ENCODE results near the gene OCRL.
"Not testable (repeated sequence)": the region's sequence is repeated elsewhere in the genome, so short reads cannot be mapped to it uniquely, and the experiment has no call there.

Gene OCRL

DNA sequence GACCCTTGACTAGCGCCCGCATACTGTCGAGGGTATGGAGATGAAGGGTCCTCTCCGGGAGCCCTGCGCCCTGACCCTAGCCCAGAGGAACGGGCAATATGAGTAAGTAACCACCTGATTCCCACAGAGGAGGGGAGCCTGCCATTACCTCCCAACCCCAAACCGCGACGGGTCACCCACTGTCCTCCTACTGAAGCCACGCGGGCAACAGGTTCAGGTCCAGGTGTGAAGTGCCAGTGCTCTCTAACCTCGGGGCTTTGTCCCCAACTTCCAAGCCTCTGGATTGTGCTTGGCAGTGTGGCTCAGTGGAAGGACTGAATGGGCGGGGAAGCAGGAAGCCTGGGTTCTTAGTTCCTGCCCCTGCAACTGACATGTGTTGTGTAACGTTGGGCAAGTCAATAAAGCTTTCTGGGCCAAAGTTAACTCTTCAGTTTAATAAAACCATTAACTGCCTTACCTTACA lies 694 bp downstream of the OCRL start:
- DNase-seq, result no peak

DNA sequence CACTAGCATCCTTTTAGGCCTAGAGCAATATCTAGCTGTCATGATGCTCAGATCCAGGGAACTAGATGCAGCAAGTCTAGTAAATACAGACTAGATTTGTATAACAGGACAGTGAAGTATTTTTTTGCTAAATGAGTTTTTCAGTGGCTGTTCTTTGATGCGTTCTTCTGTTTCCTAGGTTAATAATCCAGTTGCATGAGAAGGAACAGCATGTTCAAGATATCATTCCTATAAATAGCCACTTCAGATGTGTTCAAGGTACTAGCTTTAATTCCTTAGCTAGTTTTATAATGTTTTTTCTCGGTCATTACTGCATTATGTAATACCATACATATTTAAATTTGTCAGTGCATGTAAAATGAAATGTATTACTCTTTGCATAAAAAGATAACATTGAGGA lies 4.7 kb downstream of the OCRL start:
- DNase-seq, result no peak

DNA sequence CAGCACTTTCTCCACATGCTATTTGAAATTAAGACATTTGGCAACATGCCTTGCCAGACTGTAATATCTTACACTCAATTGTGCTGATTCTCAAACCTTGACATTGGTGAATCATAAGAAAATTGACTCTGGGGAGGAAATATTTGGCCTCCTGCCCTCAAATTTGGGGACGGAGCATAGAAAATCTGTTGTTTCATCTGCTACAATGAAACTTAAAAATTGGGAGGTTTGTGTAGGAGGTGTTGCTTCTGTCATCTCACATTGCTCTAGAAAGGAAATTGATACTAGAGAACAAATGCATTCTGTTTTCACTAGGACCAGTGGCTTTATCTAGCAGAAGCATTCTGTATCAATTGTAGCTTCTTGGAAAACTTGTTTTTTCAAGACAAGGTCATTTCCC lies 5.3 kb downstream of the OCRL start:
- no peak for DNase-seq

DNA sequence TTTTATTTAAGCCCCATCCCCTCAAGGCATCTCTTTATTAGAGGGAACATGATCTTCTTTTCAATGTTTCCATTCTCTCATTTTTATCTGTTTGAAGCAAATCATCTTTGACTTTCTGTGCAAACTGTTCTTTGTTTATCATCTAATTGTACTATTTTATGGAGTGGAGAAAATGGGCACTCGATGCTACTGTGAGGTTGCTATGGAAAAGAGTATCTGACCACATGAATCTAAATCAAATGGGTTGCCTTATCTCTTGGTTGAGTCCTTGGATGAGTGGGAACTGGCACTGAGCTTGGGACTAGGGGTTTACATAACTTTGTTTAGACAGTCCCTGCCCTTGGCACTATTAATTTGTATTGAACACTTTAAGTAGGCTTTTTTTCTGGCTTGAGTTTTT lies 9.1 kb downstream of the OCRL start:
- DNase-seq, result no peak

- DNase-seq, result no peak
These were observed 13.7 kb downstream of the OCRL start for GRCh38 chrX:129553619-129554288.

DNA sequence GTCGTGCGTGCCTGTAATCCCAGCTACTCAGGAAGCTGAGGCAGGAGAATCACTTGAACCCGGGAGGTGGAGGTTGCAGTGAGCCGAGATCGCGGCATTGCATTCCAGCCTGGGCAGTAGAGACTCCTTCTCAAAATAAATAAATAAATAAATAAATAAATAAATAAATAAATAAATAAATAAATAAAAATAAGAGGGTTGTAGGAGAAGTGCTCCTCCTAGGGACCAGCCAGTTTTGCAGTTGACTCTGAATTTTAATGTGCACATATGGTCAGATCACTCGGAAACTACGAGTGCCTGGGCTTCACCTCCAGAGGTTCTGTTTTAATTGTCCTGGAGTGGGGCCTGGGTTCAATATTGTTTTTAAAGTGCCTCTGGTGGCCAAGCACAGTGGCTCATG lies 14.8 kb downstream of the OCRL start:
- not testable (repeated sequence) for DNase-seq

DNA sequence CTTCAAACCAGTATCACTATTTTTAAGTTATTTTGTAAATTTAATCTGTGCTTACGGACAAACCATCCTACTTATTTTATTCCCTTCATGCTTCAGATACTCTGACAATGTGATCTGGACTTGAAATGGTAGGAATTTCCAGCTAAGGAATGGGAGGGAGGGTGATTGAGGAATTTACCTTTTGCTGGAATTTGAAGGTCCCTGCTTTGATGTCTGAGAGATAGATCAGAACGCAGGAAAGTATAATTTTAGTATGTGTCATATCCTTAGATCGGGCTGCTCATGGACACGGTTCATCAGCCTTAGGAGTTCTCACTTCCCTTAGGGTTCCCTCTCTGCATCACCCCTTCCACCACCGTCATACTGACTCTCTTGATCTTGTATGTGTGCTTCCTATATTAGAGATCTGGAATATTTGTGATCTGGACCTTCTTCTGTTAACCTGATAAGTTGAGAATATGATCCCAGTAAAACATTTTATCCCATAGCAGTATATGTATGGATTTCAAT lies 16.8 kb downstream of the OCRL start:
- no peak for DNase-seq

- DNase-seq, result no peak
These were observed 17.9 kb downstream of the OCRL start for GRCh38 chrX:129557844-129558480.

DNA sequence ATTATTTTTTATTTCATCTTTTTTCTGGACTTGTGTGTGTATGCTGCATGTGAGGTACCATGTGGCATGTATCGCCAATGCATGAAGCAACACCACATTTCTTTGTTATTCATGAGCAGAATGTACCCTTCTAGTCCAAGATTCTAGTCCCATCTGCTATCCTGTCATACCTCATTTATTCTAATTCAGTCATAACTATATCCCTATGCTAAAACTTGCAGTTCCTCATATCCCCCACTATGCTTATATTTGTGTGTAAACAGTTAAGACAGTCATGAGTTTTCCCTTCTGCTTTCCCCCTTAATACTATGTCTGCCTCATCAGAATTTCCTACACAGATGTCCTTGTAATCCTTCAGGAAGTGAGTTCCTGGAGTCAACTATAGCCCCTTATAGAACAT lies 19.7 kb downstream of the OCRL start:
- DNase-seq, result no peak

DNA sequence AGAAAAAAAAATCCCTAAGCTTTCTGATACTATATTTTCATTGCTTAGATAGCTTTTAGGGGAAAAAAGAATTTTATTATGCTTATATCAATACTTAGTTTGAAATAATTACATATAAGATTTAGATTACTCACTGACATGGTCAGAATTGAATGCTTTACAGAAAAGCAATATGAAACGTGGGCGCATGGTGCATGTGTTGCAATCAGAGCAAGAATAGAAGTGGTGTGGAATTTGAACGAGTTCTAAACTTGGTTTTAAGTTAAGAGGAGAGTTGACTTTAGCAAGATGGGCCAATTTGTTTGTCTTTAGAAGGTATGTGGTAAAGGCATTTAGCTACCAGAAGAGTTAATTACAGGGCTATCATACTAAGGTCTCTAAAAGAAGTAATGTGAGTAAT lies 21.4 kb downstream of the OCRL start:
- no peak for DNase-seq

DNA sequence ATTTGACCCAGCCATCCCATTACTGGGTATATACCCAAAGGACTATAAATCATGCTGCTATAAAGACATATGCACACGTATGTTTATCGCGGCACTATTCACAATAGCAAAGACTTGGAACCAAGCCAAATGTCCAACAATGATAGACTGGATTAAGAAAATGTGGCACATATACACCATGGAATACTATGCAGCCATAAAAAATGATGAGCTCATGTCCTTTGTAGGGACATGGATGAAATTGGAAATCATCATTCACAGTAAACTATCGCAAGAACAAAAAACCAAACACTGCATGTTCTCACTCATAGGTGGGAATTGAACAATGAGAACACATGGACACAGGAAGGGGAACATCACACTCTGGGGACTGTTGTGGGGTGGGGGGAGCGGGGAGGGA lies 24.3 kb downstream of the OCRL start:
- DNase-seq, result not testable (repeated sequence)

DNA sequence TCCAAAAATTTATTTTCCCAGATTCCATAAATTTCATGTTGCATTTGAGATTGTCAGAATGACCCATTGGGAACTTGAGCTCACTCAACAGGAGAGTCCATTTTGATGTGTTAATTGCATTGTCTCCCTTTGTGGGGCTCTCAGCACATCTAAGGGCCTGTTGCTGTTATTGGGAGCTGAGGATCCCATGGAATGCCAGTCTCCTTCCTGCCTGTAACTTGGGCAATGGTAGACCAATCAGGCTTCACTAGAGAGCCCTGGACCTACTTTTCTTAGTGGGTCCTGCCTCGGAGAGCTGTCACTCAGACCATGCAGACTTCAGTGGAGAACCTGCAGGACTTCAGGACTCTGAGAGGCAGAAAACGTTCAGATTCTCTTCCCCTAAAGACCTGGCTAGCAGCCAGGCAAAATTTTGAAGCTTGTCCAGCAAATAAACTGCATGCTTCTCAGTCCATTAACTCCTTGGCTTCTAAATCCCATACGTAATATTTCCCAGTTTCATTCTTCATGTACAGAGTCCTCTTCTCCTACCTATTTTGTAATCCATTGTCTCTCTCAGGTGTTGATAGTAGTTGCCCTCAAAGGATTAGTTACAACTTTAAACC lies 25.1 kb downstream of the OCRL start:
- peak; percentile 45 for DNase-seq

DNA sequence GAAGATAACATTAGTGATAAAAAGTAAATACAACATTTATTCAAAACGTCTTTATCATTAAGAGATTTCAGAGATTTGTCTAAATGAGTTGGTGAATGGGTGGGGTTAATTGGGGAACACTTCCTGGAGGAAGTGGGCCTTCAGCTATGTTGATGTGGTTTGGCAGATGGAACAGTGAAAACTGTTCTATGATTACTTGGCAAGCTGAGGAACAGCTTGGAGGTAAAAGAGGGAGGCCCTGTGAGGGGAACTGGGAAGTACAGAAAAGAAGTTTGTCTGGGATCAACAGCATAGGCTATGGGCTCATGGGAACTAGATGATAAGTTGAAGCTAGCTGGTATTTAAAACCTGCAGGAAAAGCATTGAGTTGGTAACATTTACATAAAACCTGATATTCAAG lies 26.0 kb downstream of the OCRL start:
- peak; percentile 9 for DNase-seq

DNA sequence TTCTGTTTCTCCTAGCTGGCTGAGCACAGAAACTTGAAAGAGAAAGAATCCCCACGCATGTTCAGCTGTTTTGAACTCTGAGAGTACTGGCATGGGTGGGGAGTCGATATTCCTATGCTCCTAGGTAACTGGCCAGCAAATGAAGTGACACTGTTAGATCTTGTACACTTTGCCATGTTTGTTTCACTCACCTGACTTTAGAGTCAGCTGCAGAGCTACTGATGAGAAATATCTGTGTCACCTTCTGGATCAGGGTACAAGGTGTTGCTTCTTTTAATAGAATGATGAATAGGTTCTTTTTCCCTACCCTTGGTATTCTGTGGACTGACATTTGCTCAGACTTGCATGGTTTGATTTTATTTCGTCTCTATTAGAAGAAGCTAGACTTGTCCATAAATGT lies 28.3 kb downstream of the OCRL start:
- DNase-seq, result no peak

DNA sequence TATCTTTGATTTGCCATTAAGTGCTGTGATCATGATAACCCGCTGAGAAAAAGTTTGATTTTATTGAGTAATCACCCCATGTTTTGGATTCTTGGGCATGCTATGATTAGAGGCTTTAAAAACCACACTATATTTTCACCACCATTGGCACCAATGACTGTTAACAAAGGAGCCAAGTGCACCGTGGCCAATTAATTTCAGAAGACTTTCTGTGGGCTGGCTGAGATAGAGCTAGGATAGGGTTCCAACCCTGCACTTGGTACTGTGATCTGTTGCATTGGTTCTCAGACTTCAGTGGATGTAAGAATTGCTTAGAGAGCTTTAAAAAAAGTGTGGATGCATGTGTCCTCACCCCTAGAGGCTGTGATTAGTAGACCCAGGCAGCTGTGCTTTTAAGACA lies 32.4 kb downstream of the OCRL start:
- no peak for DNase-seq

GRCh38 chrX:129573652-129574051 lies 33.6 kb downstream of the OCRL start:
- not testable (repeated sequence) for DNase-seq

DNA sequence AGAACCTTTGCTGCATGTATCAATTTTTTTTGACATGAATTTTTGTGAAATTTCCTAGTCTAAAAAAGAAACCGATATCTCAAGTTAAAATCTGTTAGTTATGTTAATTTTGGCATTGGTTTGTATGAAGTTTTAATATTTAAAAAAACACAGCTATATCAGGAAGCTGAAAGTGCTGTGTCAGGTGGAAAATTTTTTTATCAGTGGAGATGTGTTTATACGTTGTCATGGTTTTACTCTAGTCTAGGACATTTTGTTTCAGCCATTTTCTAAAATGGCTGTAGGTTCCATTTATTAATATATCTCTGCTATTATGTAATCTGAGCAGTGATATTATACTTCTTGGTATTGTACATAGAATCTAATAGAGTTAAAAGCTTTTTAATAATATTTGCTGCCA lies 34.2 kb downstream of the OCRL start:
- DNase-seq, result no peak

DNA sequence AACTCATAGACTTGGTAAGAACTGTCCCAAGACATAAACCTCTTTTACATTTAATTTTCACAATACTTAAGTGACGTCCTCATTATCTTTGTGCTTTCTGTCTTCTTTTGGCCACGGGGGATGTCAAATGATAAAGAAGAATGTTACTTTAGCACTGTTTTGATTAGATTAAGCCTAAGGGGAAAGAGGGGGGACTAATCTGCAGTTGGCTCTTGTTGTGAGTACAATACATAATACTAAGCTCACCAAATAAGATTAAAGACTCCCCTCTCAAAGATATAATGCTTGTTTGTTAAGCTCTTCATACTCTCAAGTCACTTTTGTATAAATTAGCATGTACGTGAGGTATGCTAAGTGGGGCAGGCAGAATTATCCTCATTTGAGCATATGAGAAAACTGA lies 36.5 kb downstream of the OCRL start:
- DNase-seq, result no peak

GRCh38 chrX:129577473-129577872 lies 37.4 kb downstream of the OCRL start:
- no peak for DNase-seq

GRCh38 chrX:129577877-129578276 lies 37.8 kb downstream of the OCRL start:
- DNase-seq, result no peak

DNA sequence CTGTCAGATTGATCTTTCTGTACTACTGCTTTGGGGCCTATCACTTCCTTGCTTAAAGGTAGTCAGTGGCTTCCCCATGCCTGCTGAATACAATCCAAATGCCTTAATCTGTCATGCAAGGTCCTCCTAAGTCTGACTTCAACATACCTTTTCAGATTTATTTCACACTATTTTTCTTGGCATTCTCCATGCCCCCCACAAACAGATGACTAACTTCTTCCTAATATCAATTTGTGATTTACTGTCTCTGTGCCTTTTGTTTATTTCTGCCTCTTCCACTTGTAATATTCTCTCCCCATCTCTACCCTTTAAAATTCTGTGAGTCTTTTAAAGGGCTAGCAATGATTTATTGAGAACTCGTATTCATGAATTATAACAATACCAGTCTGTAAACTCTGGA lies 41.8 kb downstream of the OCRL start:
- DNase-seq, result no peak

- no peak for DNase-seq
These were observed 45.1 kb downstream of the OCRL start for GRCh38 chrX:129585167-129585566.

- DNase-seq, result no peak
These were observed 45.6 kb downstream of the OCRL start for GRCh38 chrX:129585691-129586090.

DNA sequence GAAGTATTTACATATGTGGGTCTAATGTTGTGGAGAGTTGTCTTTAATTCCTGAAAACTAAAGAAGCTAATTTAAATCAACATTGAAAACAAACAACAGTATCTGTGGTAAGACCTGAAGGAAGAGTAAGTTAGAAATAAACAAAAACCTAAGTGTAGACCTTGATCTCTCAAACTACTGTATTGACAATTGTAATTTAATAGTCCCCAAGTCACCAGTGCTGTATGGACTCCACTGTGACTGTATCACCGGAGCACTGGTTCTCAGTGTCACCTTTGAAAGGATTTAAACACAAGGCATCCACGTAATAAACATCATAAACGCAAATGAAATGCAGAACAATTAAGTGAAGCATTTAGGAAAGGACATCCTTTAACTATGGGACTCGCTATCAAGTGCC lies 46.4 kb downstream of the OCRL start:
- DNase-seq, result no peak
